Measurements from ENCODE around the gene KDM2A.
A peak's percentile ranks its signal among the peaks of the same experiment; 100 is the strongest.

The KDM2A gene

DNA sequence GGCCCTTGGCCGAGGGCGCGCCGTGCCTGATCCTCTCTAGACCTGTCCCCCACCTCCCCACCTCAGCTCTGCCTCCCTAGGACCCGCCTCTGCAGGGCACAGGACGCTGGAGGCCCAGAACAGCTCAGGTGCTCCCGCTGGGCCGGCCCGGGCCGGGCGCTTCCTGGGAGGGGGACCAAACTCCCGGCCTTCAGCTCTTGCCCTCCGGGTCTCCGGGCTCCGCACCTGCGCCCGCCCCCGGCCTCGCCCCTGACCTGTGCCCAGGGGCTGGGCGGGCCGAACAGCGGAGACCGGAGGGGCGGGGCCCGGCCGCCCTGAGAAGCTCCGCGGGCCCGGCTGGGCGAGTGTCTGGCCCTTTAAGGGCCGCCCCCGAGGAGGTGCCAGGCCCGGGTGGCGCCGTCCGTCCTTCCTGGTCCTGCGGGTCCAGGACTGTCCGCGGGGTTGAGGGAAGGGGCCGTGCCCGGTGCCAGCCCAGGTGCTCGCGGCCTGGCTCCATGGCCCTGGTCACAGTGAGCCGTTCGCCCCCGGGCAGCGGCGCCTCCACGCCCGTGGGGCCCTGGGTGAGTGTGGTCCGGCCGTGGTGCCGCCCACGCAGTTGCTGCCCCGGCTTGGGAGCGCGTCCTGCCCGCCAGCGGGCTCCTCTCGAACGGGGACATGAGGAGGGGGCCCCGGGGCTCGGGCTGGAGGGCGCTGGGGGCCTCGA is 184.2 kb downstream of the KDM2A start, which contains the start of gene SSH3:
Gene SSH3 (plus strand): TSS at position 399 of the 703 bp plus-strand sequence. CDS start 96 bp downstream, at position 495.
- TF ChIP-seq, protein P1, sequence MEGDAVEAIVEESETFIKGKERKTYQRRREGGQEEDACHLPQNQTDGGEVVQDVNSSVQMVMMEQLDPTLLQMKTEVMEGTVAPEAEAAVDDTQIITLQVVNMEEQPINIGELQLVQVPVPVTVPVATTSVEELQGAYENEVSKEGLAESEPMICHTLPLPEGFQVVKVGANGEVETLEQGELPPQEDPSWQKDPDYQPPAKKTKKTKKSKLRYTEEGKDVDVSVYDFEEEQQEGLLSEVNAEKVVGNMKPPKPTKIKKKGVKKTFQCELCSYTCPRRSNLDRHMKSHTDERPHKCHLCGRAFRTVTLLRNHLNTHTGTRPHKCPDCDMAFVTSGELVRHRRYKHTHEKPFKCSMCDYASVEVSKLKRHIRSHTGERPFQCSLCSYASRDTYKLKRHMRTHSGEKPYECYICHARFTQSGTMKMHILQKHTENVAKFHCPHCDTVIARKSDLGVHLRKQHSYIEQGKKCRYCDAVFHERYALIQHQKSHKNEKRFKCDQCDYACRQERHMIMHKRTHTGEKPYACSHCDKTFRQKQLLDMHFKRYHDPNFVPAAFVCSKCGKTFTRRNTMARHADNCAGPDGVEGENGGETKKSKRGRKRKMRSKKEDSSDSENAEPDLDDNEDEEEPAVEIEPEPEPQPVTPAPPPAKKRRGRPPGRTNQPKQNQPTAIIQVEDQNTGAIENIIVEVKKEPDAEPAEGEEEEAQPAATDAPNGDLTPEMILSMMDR (conservative IDR thresholded peaks at IDR 0.05): no peak
- peak within 1 kb of the TSS; percentile 96 for H3K27ac ChIP-seq

DNA sequence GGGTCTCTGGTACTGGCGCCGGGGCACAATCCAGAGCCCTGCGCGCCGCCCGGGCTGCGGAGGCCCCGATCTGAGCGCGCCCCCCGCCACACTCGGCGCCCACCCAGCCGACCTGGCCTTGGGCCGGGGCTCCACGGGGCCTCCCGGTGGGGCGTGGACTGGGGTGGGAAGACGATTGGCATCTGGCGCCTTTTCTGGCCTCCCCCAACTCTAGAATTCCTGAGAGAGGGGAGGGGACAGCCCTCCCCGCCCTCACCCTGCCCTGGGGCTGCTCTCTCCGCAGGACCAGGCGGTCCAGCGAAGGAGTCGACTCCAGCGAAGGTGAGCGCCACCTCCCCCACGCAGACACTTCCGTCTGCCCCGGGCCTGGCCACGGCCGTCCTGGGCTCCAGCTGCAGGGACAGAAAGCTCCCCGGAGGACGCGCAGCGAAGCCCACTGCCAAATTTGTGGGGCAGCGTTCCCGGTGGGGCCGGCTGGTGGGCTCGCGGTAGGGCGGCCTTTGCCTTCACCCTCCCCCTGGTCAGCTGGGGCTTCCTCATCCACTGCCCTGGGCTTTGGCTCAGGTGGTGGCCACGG is 184.9 kb downstream of the KDM2A start:
- peak overlapping the region; percentile 96 for H3K27ac ChIP-seq
- TF ChIP-seq, protein P1 (conservative IDR thresholded peaks at IDR 0.05): no peak

DNA sequence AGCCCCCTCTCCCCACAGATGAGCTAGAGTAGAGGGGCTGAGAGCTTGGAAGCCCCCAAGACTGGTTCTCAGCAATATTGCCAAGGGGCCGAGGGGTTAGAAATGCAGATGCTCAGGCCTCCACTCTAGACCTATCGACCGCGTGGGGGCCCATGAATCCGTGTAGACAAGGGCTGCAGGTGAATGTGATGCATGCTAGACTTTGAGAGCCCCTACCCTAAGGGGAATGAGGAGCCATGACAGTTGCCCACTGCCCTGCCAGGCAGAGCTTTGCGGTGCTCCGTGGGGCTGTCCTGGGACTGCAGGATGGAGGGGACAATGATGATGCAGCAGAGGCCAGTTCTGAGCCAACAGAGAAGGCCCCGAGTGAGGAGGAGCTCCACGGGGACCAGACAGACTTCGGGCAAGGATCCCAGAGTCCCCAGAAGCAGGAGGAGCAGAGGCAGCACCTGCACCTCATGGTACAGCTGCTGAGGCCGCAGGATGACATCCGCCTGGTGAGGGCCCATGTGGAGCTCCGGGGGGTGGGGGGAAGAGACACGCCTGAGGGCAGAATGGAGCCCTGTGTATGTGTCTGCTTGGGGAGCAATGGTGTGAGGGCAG is 185.5 kb downstream of the KDM2A start:
- TF ChIP-seq, protein P1 (conservative IDR thresholded peaks at IDR 0.05): no peak
- H3K27ac ChIP-seq: peak overlapping the region; percentile 96

DNA sequence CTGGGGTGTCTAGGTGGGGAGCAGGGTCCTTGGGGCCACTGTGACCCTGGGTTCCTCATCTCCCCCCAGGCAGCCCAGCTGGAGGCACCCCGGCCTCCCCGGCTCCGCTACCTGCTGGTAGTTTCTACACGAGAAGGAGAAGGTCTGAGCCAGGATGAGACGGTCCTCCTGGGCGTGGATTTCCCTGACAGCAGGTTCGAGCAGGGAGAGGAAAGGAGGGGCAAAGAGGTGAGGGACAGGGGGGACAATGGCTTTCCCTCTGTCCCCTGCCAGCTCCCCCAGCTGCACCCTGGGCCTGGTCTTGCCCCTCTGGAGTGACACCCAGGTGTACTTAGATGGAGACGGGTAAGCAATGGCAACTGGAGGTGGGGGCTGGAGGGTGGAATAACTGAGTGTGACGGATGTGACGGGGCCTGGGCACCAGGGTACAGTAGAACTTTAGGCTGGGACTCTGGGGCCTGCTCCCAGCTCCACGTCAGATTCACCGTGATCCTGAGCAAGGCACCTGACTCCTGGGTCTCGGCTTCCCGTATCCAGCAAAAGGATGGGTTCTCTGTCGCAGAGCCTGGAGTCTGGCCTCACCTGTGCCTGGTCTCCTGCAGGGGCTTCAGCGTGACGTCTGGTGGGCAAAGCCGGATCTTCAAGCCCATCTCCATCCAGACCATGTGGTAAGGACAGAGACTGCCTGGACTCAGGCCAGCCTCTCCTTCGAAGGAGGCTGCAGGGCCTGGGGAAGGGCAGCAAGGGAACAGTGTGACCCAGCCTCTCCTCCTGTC is 187.9 kb downstream of the KDM2A start:
- TF ChIP-seq, protein P1 (conservative IDR thresholded peaks at IDR 0.05): no peak
- H3K27ac ChIP-seq: peak overlapping the region; percentile 15; the same call in 1 of the 2 replicates

DNA sequence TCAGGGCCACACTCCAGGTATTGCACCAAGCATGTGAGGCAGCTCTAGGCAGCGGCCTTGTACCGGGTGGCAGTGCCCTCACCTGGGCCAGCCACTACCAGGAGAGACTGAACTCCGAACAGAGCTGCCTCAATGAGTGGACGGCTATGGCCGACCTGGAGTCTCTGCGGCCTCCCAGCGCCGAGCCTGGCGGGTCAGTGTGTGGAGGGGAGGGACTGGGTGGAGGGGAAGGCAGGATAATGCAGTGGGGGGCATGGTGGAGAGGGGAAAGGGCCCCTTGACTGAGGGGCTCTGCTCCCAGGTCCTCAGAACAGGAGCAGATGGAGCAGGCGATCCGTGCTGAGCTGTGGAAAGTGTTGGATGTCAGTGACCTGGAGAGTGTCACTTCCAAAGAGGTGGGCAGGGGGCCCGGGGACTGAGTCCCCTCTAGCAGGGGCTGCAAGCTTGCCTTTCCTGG is 188.5 kb downstream of the KDM2A start:
- TF ChIP-seq, protein P1 (conservative IDR thresholded peaks at IDR 0.05): no peak
- peak overlapping the region; percentile 15; the same call in 1 of the 2 replicates for H3K27ac ChIP-seq
